HT-29 (cell line): Measurements from ENCODE around the gene STARD3. TPM values are rescaled to one million over a fixed set of nuclear protein-coding genes. Genes with fewer than 3 reads are reported as not detected.

Experiments
- DNase-seq: peaks from one replicate; pipeline ENCODE4 v3.0.0-alpha.2; 2015; ENCODE audit warnings: low spot score
- total RNA-seq: library from RNA; depleted of rRNA; stranded (reverse); fragments of >200 nt; shearing (Covaris generic); gene quantifications from 2 replicates; pipeline ENCODE4 v1.2.3, GENCODE V29; 2014

STARD3 gene
- total RNA-seq, 1 experiment from 2014 or later, result 50.8 TPM

DNA sequence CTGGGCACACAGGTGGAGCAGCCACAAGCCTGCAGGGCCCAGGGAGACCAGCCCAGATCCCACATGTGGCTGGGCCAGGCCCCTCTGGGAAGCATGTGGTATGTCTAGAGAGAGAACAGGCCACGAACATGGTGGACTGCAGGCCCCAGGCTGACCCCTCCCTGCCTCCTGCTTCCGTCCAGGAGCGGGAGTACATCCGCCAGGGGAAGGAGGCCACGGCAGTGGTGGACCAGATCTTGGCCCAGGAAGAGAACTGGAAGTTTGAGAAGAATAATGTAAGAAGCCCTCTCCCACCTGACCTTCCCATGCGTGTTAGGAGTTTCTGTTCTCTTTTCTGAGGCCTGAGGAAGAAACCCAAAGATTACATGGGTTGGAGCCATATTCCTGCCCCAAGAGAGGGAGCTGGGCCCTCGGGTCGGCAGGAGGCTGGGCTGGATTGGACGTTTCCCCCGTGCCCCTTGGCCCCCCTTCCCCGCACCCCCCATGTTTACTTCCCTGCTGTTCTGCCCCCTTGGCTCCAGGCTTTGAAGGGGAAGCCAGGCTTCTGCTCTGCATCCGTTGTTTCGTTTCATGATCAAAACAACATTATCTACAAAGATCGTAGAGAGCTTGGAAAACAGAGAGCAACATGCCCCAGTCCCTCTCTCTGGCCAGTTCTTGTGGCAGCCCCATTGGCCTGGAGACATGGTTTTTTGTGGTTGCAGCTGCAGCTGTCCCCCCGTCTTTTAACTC is 22.5 kb downstream of the STARD3 start:
- no peak for DNase-seq

DNA sequence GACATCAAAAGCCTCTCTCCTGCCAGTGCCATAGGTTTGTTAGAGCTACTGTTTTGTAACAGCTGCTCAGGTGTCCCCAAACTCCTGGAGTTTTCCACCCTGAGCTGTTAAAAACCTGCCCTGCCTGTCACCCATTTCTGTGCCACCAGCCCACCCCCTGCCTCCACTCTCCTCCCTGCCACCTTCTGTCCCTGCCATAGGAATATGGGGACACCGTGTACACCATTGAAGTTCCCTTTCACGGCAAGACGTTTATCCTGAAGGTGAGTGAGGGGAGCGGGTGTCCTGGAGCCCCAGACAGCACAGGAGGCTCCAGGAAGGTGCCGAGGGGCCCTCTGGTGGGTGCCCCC is 23.0 kb downstream of the STARD3 start:
- no peak for DNase-seq

- no peak for DNase-seq
Measured at GRCh38 chr17:39660397-39661385, 23.7 kb downstream of the STARD3 start.

- DNase-seq, result no peak
Measured at GRCh38 chr17:39661744-39662541, 25.0 kb downstream of the STARD3 start.

DNA sequence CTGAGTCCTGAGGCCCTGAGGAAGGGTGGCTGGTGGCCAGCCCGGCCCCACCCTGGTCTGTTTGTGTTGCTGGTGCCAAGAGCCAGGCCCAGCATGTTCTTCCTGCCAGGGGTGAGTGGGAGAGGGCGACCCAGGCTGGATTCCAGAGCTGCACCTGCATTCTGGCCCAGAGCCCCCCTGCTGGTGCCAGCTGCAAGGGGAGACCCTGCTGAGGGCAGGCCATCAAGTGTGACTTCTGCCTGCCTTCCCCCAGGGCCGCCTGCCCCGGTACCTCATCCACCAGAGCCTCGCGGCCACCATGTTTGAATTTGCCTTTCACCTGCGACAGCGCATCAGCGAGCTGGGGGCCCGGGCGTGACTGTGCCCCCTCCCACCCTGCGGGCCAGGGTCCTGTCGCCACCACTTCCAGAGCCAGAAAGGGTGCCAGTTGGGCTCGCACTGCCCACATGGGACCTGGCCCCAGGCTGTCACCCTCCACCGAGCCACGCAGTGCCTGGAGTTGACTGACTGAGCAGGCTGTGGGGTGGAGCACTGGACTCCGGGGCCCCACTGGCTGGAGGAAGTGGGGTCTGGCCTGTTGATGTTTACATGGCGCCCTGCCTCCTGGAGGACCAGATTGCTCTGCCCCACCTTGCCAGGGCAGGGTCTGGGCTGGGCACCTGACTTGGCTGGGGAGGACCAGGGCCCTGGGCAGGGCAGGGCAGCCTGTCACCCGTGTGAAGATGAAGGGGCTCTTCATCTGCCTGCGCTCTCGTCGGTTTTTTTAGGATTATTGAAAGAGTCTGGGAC is 25.8 kb downstream of the STARD3 start:
- peak; percentile 41 for DNase-seq

- DNase-seq, result peak; percentile 34
Measured at GRCh38 chr17:39663340-39663687, 26.4 kb downstream of the STARD3 start.

- DNase-seq, result peak; percentile 60
Measured at GRCh38 chr17:39663688-39664580, 27.0 kb downstream of the STARD3 start.

DNA sequence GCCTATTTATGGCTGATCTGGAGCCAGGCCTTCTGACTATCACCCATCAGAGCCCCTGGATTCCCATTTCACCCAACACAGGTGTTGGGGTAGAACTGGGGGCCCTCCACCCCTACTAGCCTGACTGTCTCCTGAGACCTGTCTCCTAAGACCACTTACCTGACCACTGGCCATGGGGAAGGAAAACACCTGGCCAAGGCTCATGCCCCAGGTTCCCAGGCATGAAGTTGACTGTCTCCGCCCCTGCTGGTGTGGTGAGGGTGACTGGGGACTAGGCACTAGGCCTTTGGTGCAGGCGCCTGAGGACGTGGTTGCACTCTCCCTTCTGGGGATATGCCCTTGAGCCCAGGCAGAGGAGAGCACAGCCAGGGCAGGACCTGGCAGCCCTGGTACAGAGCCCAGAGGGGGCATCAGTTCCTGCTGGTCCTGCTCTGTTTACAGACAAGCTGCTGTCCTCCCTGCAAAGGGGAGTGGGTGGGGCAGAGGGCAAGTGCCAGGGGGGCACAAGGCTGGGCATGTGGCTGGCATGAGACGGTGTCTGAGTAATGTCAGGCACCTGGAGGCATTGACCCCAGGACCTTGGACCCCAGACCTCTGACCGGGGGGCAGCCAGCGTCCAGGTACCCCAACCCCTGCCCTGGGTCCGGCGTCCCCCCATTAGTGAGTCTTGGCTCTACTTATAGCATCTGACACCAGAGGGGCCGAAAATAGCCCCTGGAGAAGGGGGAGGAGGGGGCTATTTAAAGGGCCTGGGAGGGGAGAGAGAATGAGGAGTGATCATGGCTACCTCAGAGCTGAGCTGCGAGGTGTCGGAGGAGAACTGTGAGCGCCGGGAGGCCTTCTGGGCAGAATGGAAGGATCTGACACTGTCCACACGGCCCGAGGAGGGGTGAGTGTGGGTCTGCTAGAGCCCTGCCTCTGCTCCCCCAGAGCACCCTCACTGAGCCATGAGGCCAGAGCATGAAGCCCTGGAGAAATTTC is 27.9 kb downstream of the STARD3 start, which contains the start of gene TCAP:
Gene TCAP (plus strand): TSS at position 769 of the 981 bp plus-strand sequence. CDS start 11 bp downstream, at position 780.
- DNase-seq, result no peak

DNA sequence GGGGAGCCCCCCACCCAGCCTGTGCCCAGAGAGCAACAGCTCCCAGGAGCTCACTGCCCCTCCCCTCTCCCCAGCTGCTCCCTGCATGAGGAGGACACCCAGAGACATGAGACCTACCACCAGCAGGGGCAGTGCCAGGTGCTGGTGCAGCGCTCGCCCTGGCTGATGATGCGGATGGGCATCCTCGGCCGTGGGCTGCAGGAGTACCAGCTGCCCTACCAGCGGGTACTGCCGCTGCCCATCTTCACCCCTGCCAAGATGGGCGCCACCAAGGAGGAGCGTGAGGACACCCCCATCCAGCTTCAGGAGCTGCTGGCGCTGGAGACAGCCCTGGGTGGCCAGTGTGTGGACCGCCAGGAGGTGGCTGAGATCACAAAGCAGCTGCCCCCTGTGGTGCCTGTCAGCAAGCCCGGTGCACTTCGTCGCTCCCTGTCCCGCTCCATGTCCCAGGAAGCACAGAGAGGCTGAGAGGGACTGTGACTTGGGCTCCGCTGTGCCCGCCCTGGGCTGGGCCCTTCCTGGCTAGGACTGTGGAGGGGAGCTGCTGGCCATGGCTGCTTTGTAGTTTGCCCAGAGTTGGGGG is 28.8 kb downstream of the STARD3 start:
- DNase-seq, result peak; percentile 35

DNA sequence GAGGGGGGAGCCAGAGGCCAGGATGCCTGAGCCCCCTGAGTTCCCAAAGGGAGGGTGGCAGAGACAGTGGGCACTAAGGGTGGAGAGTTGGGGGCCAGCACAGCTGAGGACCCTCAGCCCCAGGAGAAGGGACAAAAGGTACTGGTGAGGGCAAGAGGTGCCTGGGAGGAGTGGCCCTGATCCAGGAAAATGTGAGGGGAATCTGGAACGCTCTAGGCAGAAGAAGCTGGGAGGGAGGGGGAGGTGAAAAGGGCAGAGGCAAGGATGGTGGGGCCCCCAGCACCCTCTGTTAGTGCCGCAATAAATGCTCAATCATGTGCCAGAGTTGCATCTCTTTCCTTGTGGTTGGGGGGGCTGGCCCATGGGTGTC is 29.3 kb downstream of the STARD3 start:
- DNase-seq, result no peak

GRCh38 chr17:39666601-39667261 is 29.8 kb downstream of the STARD3 start:
- DNase-seq, result no peak

- DNase-seq, result no peak
Measured at GRCh38 chr17:39667262-39667944, 30.5 kb downstream of the STARD3 start.

DNA sequence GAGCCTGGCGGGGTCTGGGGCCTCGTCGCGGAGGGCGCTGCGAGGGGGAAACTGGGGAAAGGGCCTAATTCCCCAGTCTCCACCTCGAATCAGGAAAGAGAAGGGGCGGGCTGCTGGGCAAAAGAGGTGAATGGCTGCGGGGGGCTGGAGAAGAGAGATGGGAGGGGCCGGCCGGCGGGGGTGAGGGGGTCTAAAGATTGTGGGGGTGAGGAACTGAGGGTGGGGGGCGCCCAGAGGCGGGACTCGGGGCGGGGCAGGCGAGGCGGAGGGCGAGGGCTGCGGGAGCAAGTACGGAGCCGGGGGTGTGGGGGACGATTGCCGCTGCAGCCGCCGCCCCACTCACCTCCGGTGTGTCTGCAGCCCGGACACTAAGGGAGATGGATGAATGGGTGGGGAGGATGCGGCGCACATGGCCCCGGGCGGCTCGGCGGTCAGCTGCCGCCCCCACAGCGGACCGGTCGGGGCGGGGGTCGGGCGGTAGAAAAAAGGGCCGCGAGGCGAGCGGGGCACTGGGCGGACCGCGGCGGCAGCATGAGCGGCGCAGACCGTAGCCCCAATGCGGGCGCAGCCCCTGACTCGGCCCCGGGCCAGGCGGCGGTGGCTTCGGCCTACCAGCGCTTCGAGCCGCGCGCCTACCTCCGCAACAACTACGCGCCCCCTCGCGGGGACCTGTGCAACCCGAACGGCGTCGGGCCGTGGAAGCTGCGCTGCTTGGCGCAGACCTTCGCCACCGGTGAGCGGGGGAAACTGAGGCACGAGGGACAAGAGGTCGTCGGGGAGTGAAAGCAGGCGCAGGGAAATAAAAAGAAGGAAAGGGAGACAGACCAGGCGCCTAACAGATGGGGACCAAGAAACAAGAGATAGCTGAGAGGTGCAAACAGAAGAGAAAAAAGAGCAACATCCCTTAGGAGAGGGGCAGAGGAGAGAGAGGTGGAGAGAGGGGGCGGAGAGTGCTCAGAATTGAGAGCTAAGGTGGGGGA is 31.3 kb downstream of the STARD3 start, which contains the start of gene PNMT:
Gene PNMT (plus strand): TSS at position 509 of the 980 bp plus-strand sequence. CDS start 23 bp downstream, at position 532.
- DNase-seq, result peak; percentile 73

- no peak for DNase-seq
Measured at GRCh38 chr17:39669897-39670735, 33.2 kb downstream of the STARD3 start.

DNA sequence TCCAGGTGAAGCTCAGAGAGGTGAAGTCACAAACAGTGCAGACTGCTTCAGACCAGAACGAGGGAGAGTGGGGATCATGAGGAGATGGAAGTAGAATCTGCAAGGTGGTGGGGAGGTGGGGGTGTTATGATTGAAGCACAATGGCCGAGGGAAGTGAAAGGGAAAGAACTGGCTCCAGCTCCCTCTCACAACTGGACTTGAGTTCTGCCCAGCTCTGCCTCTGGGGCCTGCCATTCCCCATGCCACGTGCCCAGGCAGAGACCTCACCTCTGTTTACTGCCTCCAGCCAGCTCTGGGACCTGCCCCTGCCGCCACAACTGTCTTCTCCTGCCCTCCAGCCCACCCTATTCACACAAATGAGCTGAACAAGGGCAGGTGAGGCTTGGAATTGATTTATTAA is 33.8 kb downstream of the STARD3 start:
- DNase-seq, result no peak
